Neuronal stem cell (in vitro differentiated cells): Measurements from ENCODE around the gene RASGRP3.

Source experiments
- DNase-seq: peaks from one replicate; pipeline ENCODE4 v3.0.0-alpha.2; 2013; ENCODE audit warnings: low spot score
- H2AFZ ChIP-seq: one replicate; pipeline ENCODE4 v1.6.1; 2013; ENCODE audit warnings: mild to moderate bottlenecking, low read length, inconsistent platforms
- H2AK5ac ChIP-seq: 2 replicates; pipeline ENCODE4 v1.6.1; 2013; ENCODE audit warnings: low read depth, mild to moderate bottlenecking, inconsistent platforms, low read length, moderate library complexity, mixed read lengths
- H2BK120ac ChIP-seq: 2 replicates; pipeline ENCODE4 v1.6.1; 2013; ENCODE audit warnings: low read depth, mild to moderate bottlenecking, inconsistent platforms, low read length, moderate library complexity, mixed read lengths
- H2BK12ac ChIP-seq: one replicate; pipeline ENCODE4 v1.6.1; 2013; ENCODE audit warnings: low read length, inconsistent platforms
- H2BK15ac ChIP-seq: 2 replicates; pipeline ENCODE4 v1.6.1; 2013; ENCODE audit warnings: mild to moderate bottlenecking, low read length, inconsistent platforms, mixed read lengths
- H2BK5ac ChIP-seq: one replicate; pipeline ENCODE4 v1.6.1; 2013; ENCODE audit warnings: inconsistent platforms, mild to moderate bottlenecking, low read length, moderate library complexity
- H3K14ac ChIP-seq: one replicate; pipeline ENCODE4 v1.6.1; 2013; ENCODE audit warnings: low read length, inconsistent platforms
- H3K18ac ChIP-seq: 2 replicates; pipeline ENCODE4 v1.6.1; 2013; ENCODE audit warnings: low read length, inconsistent platforms
- H3K23ac ChIP-seq: 2 replicates; pipeline ENCODE4 v1.6.1; 2013; ENCODE audit warnings: low read depth, mild to moderate bottlenecking, mixed read lengths, low read length, inconsistent platforms; ENCODE audit not compliant: poor library complexity
- H3K27ac ChIP-seq: replicated peaks from 3 replicates; pipeline ENCODE4 v1.5.1; 2013; ENCODE audit warnings: low read length, inconsistent platforms
- H3K27me3 ChIP-seq, 3 experiments: 2 replicates each; pipeline ENCODE4 v1.6.1; 2013; ENCODE audit warnings: low read length in 3 of 3, mild to moderate bottlenecking in 2 of 3, inconsistent platforms in 1 of 3, low read depth in 1 of 3, mixed read lengths in 1 of 3, moderate library complexity in 1 of 3; ENCODE audit not compliant: control insufficient read depth in 3 of 3, insufficient read depth in 3 of 3
- H3K36me3 ChIP-seq, 2 donors: replicated peaks in 1 of 2; 2 replicates each; pipeline ENCODE4 v1.6.1; 2013; ENCODE audit warnings: low read length in 2 of 2; ENCODE audit not compliant: control insufficient read depth in 2 of 2, insufficient read depth in 2 of 2
- H3K4ac ChIP-seq: 2 replicates; pipeline ENCODE4 v1.6.1; 2013; ENCODE audit warnings: inconsistent platforms, mild to moderate bottlenecking, low read length, moderate library complexity
- H3K4me1 ChIP-seq, 2 donors: 1 replicate in 1 of 2; 2 replicates in 1 of 2; pipeline ENCODE4 v1.6.1; 2013; ENCODE audit warnings: low read length in 2 of 2, low read depth in 1 of 2; ENCODE audit not compliant: control insufficient read depth in 2 of 2, insufficient read depth in 1 of 2
- H3K4me2 ChIP-seq: one replicate; pipeline ENCODE4 v1.6.1; 2013; ENCODE audit warnings: mild to moderate bottlenecking, low read length, inconsistent platforms; ENCODE audit not compliant: insufficient read depth, poor library complexity, severe bottlenecking
- H3K4me3 ChIP-seq, 2 donors: 2 replicates each; pipeline ENCODE4 v1.5.1; 2013; ENCODE audit warnings: low read length in 2 of 2, mild to moderate bottlenecking in 2 of 2, inconsistent platforms in 1 of 2, moderate library complexity in 1 of 2
- H3K79me1 ChIP-seq: one replicate; pipeline ENCODE4 v1.6.1; 2013; ENCODE audit warnings: low read depth, mild to moderate bottlenecking, inconsistent platforms, low read length, moderate library complexity
- H3K9ac ChIP-seq: one replicate; pipeline ENCODE4 v1.6.1; 2013; ENCODE audit warnings: mild to moderate bottlenecking, low read depth, low read length, inconsistent platforms; ENCODE audit not compliant: poor library complexity
- H3K9me3 ChIP-seq, 2 donors: replicated peaks in 1 of 2; 2 replicates each; pipeline versions ENCODE3 to v1.6.1; 2013; ENCODE audit warnings: low read length in 2 of 2, mild to moderate bottlenecking in 2 of 2, inconsistent platforms in 1 of 2, low read depth in 1 of 2, mixed read lengths in 1 of 2, moderate library complexity in 1 of 2; ENCODE audit not compliant: control insufficient read depth in 2 of 2, insufficient read depth in 1 of 2
- H4K8ac ChIP-seq: one replicate; pipeline ENCODE4 v1.6.1; 2013; ENCODE audit warnings: low read depth, mild to moderate bottlenecking, inconsistent platforms, low read length, moderate library complexity
- H4K91ac ChIP-seq: one replicate; pipeline ENCODE4 v1.6.1; 2013; ENCODE audit warnings: low read length, low read depth, mild to moderate bottlenecking, inconsistent platforms; ENCODE audit not compliant: poor library complexity
- WGBS, 2 donors: extraction: QIAGEN DNeasy Blood & Tissue Kit; methylation state at CpG; one replicate each; pipeline ENCODE4 v1.1.7; 2013; ENCODE audit warnings: missing lambda C conversion rate in 2 of 2, mixed read lengths in 1 of 2; ENCODE audit not compliant: insufficient read length in 2 of 2, insufficient replicate concordance in 1 of 2; ENCODE audit errors: extremely low coverage in 2 of 2; 5-methylcytosine and 5-hydroxymethylcytosine counted together

The RASGRP3 gene

GRCh38 chr2:33560017-33560416, 83.6 kb downstream of the RASGRP3 start:
- no peak overlapping the region for H3K9ac ChIP-seq
- no peak overlapping the region for H3K4ac ChIP-seq
- no peaks in the 10 kb centered on the region for H3K9me3 ChIP-seq
- no peaks in the 10 kb centered on the region for H3K27me3 ChIP-seq
- no peak overlapping the region for H2BK5ac ChIP-seq
- DNase-seq = no peak
- no peak overlapping the region for H2AFZ ChIP-seq
- H4K8ac ChIP-seq = no peak overlapping the region
- no peak overlapping the region for H3K23ac ChIP-seq
- no peak overlapping the region for H3K4me2 ChIP-seq
- peaks cover 0 to 3% of the 10 kb centered on the region in 2 donors for H3K4me1 ChIP-seq
- H2BK120ac ChIP-seq = no peak overlapping the region
- no peak overlapping the region for H4K91ac ChIP-seq
- H3K27ac ChIP-seq = no peak overlapping the region
- no peak overlapping the region for H3K18ac ChIP-seq
- H2AK5ac ChIP-seq = no peak overlapping the region
- H2BK12ac ChIP-seq = no peak overlapping the region
- no peak overlapping the region for H2BK15ac ChIP-seq
- WGBS, 2 donors = no CpG with 5 or more reads among the region's 2 CpGs
- H3K36me3 ChIP-seq = no peaks in the 10 kb centered on the region
- no peak overlapping the region for H3K14ac ChIP-seq
- H3K79me1 ChIP-seq = no peaks in the 10 kb centered on the region
- H3K4me3 ChIP-seq = no peak overlapping the region

GRCh38 chr2:33561872-33562271, 85.4 kb downstream of the RASGRP3 start:
- no peak overlapping the region for H4K8ac ChIP-seq
- no peak overlapping the region for H2BK15ac ChIP-seq
- no peak overlapping the region for H2AK5ac ChIP-seq
- H3K14ac ChIP-seq = no peak overlapping the region
- H3K36me3 ChIP-seq = no peaks in the 10 kb centered on the region
- H3K9ac ChIP-seq = no peak overlapping the region
- H3K4me3 ChIP-seq = no peak overlapping the region
- no peaks in the 10 kb centered on the region for H3K79me1 ChIP-seq
- DNase-seq = no peak
- H3K18ac ChIP-seq = no peak overlapping the region
- H3K27ac ChIP-seq = no peak overlapping the region
- no peaks in the 10 kb centered on the region for H3K9me3 ChIP-seq
- no peak overlapping the region for H2AFZ ChIP-seq
- H3K4me1 ChIP-seq = no peaks in the 10 kb centered on the region
- H2BK120ac ChIP-seq = no peak overlapping the region
- no peaks in the 10 kb centered on the region for H3K27me3 ChIP-seq
- H3K23ac ChIP-seq = no peak overlapping the region
- no peak overlapping the region for H2BK12ac ChIP-seq
- no peak overlapping the region for H4K91ac ChIP-seq
- no peak overlapping the region for H3K4me2 ChIP-seq
- H2BK5ac ChIP-seq = no peak overlapping the region
- no peak overlapping the region for H3K4ac ChIP-seq

DNA sequence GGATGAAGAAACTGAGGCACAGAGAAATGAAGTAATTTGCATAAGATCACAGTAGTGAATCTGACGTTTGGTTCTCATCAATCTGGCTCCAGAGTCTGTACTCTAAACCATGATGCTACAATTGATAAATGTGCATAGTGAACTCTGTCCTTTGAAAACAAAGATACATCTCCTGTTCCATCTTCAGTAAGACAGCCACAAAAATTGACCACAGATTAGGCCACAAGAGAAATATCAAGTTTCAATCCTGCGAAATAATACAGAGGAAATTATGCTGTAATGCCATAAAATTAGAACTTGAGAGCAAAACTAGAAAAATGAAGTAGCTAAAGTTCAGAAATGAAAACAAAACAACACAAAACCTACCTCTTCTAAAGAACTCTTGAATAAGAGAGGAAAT, 94.2 kb downstream of the RASGRP3 start:
- H3K36me3 ChIP-seq = no peaks in the 10 kb centered on the region
- H3K9ac ChIP-seq = no peak overlapping the region
- H3K4me2 ChIP-seq = no peak overlapping the region
- no peaks in the 10 kb centered on the region for H3K9me3 ChIP-seq
- no peak overlapping the region for H2BK15ac ChIP-seq
- no peak overlapping the region for H4K8ac ChIP-seq
- no peaks in the 10 kb centered on the region for H3K27me3 ChIP-seq
- no peak overlapping the region for H3K18ac ChIP-seq
- no peak overlapping the region for H3K4me3 ChIP-seq
- H3K27ac ChIP-seq = no peak overlapping the region
- no peak overlapping the region for H2AFZ ChIP-seq
- H3K4me1 ChIP-seq = no peaks in the 10 kb centered on the region
- H2BK120ac ChIP-seq = no peak overlapping the region
- no peak overlapping the region for H4K91ac ChIP-seq
- no peak overlapping the region for H2BK5ac ChIP-seq
- no peak overlapping the region for H2AK5ac ChIP-seq
- no peak overlapping the region for H2BK12ac ChIP-seq
- H3K4ac ChIP-seq = no peak overlapping the region
- H3K14ac ChIP-seq = no peak overlapping the region
- H3K23ac ChIP-seq = no peak overlapping the region
- DNase-seq = no peak
- WGBS, 2 donors = no CpG with 5 or more reads among the region's 2 CpGs
- H3K79me1 ChIP-seq = no peaks in the 10 kb centered on the region

- Histone ChIP-seq H3K4ac (no peak overlapping the region), H3K9ac (no peak overlapping the region), H2BK120ac (no peak overlapping the region), H3K18ac (no peak overlapping the region), H4K8ac (no peak overlapping the region), H3K23ac (no peak overlapping the region), H3K27me3 (no peaks in the 10 kb centered on the region), H2BK5ac (no peak overlapping the region), H2AFZ (no peak overlapping the region), H3K4me2 (no peak overlapping the region), H3K14ac (no peak overlapping the region), H3K9me3 (no peaks in the 10 kb centered on the region), H2AK5ac (no peak overlapping the region), H2BK12ac (no peak overlapping the region), H3K36me3 (no peaks in the 10 kb centered on the region), H3K27ac (no peak overlapping the region), H4K91ac (no peak overlapping the region), H3K4me3 (no peak overlapping the region), H3K4me1 (peaks cover 0 to 2% of the 10 kb centered on the region in 2 donors), H2BK15ac (no peak overlapping the region), H3K79me1 (no peaks in the 10 kb centered on the region)
- DNase-seq = no peak
- WGBS, 2 donors = no CpG with 5 or more reads among the region's 6 CpGs
Measured at GRCh38 chr2:33573657-33574056, 97.2 kb downstream of the RASGRP3 start.
